ENCODE results near the gene C22orf39. TPM values are rescaled to one million over a fixed set of nuclear protein-coding genes. Genes with fewer than 3 reads are reported as not detected.

C22orf39 gene
- total RNA-seq, 1 donor from 2014 or later: 33.4 TPM

DNA sequence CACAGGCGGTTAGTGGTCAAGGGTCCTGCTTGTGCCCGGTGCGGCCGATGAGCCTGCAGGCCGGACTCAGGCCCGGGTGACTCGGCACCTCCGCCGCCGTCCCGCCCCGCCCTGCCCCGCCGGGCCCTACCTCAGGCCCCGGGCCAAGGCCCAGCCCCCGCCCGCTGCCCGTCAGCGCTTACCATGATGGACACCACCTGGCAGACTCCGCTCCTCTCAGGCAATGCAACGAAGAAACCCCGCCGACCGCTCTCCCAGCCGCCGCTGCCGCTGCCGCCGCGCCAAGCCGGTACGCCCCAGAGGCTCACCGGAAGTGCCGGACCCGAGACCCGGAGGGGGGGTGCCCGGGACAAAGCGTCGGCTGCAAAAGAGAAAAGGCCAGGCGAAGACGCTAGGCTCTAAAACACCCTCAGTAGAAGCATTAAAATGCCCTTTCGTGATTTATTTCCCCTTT is 31.4 kb upstream of the C22orf39 start, which contains the start of gene UFD1:
TSS of gene UFD1 (minus strand) at position 293 of the 454 bp plus-strand sequence. CDS start at position 185, 108 bp downstream.
- peaks cover 2% of the 10 kb centered on the region for H3K36me3 Mint-ChIP-seq
- H3K27me3 Mint-ChIP-seq (ENCODE audit: low read depth): no peaks in the 10 kb centered on the region
- H3K27ac Mint-ChIP-seq: peak within 1 kb of the TSS; percentile 99
- H3K4me1 Mint-ChIP-seq: peaks cover 28% of the 10 kb centered on the region
- peak within 1 kb of the TSS; percentile 97 for H3K4me3 Mint-ChIP-seq
- DNase-seq (ENCODE audit: low spot score in 2 of 2, unreplicated experiment in 2 of 2): peak; percentile 69 to 84
- no peaks in the 10 kb centered on the region for H3K9me3 Mint-ChIP-seq
- TF ChIP-seq, protein P1, sequence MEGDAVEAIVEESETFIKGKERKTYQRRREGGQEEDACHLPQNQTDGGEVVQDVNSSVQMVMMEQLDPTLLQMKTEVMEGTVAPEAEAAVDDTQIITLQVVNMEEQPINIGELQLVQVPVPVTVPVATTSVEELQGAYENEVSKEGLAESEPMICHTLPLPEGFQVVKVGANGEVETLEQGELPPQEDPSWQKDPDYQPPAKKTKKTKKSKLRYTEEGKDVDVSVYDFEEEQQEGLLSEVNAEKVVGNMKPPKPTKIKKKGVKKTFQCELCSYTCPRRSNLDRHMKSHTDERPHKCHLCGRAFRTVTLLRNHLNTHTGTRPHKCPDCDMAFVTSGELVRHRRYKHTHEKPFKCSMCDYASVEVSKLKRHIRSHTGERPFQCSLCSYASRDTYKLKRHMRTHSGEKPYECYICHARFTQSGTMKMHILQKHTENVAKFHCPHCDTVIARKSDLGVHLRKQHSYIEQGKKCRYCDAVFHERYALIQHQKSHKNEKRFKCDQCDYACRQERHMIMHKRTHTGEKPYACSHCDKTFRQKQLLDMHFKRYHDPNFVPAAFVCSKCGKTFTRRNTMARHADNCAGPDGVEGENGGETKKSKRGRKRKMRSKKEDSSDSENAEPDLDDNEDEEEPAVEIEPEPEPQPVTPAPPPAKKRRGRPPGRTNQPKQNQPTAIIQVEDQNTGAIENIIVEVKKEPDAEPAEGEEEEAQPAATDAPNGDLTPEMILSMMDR (IDR thresholded peaks at IDR 0.05; ENCODE audit: unreplicated experiment): no peak

DNA sequence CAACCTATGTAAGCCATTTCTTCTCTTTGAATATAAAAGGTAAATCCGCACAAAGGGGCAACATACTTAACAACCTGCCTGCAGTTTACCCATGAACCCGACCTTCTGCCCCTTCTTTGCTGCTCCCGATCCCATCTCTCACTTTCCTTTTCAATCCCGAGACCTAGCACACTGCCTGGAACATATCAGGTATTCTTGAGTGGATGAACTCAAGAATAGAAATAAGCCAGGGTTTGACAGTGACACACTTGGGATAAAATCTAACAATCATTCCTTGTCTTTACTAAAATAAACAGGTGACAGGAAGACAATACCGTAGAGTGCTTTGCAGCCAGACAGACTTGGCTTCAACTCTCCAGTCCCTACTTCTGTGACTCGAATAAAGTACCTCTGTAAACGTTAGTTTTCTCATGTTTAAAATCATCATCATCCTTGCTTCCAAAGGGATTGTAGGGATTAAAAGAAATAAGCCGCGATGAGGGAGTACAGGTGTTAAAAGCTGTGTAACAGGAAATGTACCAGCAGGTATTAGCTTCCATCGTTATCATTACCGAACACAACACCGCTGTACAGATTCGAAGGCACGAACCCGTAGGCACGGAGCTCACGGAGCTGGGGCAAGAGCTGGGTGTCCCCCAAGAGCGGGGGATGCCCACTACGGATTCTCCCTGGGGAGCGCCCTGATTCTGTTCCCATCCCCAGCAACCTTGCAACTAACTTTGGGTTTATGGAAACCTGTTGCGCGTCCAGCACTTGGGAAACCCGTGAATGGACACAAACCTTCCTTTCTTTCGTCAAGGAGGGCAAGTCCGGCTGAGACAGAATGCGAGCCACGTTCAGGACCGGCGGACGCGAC is 30.8 kb upstream of the C22orf39 start:
- Mint-ChIP-seq H3K36me3 (peaks cover 4% of the 10 kb centered on the region), H3K27ac (peak overlapping the region; percentile 55), H3K4me3 (peak overlapping the region; percentile 97), H3K9me3 (no peaks in the 10 kb centered on the region), H3K4me1 (peaks cover 28% of the 10 kb centered on the region), H3K27me3 (ENCODE audit: low read depth) (no peaks in the 10 kb centered on the region)
- TF ChIP-seq, protein P1 (IDR thresholded peaks at IDR 0.05; ENCODE audit: unreplicated experiment): no peak
- DNase-seq (ENCODE audit: low spot score in 2 of 2, unreplicated experiment in 2 of 2): no peak

GRCh38 chr22:19477321-19478044 is 30.0 kb upstream of the C22orf39 start:
- TF ChIP-seq, protein P1 (IDR thresholded peaks at IDR 0.05; ENCODE audit: unreplicated experiment): no peak
- peaks cover 28% of the 10 kb centered on the region for H3K4me1 Mint-ChIP-seq
- peak overlapping the region; percentile 97 for H3K4me3 Mint-ChIP-seq
- peak overlapping the region; percentile 55 for H3K27ac Mint-ChIP-seq
- no peaks in the 10 kb centered on the region for H3K27me3 Mint-ChIP-seq (ENCODE audit: low read depth)
- peaks cover 6% of the 10 kb centered on the region for H3K36me3 Mint-ChIP-seq
- no peak for DNase-seq (ENCODE audit: low spot score in 2 of 2, unreplicated experiment in 2 of 2)
- H3K9me3 Mint-ChIP-seq: no peaks in the 10 kb centered on the region

- H3K27ac Mint-ChIP-seq: no peak overlapping the region
- no peak for DNase-seq (ENCODE audit: low spot score in 2 of 2, unreplicated experiment in 2 of 2)
- no peaks in the 10 kb centered on the region for H3K27me3 Mint-ChIP-seq (ENCODE audit: low read depth)
- H3K4me3 Mint-ChIP-seq: no peak overlapping the region
- H3K4me1 Mint-ChIP-seq: peaks cover 28% of the 10 kb centered on the region
- H3K9me3 Mint-ChIP-seq: no peaks in the 10 kb centered on the region
- TF ChIP-seq, protein P1 (IDR thresholded peaks at IDR 0.05; ENCODE audit: unreplicated experiment): no peak
- peaks cover 13% of the 10 kb centered on the region for H3K36me3 Mint-ChIP-seq
Observed at GRCh38 chr22:19476023-19476422, 28.5 kb upstream of the C22orf39 start.

GRCh38 chr22:19473578-19473977 is 26.1 kb upstream of the C22orf39 start:
- no peaks in the 10 kb centered on the region for H3K27me3 Mint-ChIP-seq (ENCODE audit: low read depth)
- no peak overlapping the region for H3K27ac Mint-ChIP-seq
- H3K36me3 Mint-ChIP-seq: peaks cover 25% of the 10 kb centered on the region
- no peaks in the 10 kb centered on the region for H3K9me3 Mint-ChIP-seq
- TF ChIP-seq, protein P1 (IDR thresholded peaks at IDR 0.05; ENCODE audit: unreplicated experiment): no peak
- no peak overlapping the region for H3K4me3 Mint-ChIP-seq
- peaks cover 15% of the 10 kb centered on the region for H3K4me1 Mint-ChIP-seq
- DNase-seq (ENCODE audit: low spot score in 2 of 2, unreplicated experiment in 2 of 2): no peak

Data from mesothelial cell of epicardium (in vitro differentiated cells).